Smooth muscle cell (in vitro differentiated cells): ENCODE measurements around the gene ANOS1. TPM values are rescaled to one million over a fixed set of nuclear protein-coding genes. Genes with fewer than 3 reads are reported as not detected.

Source experiments
- DNase-seq: peaks from one replicate; lab custom pipeline; 2025; ENCODE audit not compliant: unreplicated experiment; lab: John Stamatoyannopoulos, UW
- H2AFZ ChIP-seq: fragments of 200-600 bp; sonication (generic); 2 replicates; pipeline ENCODE4 v1.6.0; 2016; ENCODE audit warnings: antibody characterized with exemption, low read depth, mild to moderate bottlenecking
- H3F3A ChIP-seq: fragments of 200-600 bp; sonication (generic); 2 replicates; pipeline ENCODE4 v1.6.0; 2017; ENCODE audit warnings: antibody characterized with exemption, low read depth
- H3K27ac ChIP-seq: fragments of 200-600 bp; sonication (generic); 2 replicates; pipeline ENCODE4 v1.5.1; 2016; ENCODE audit warnings: low read depth, mild to moderate bottlenecking
- H3K27me3 ChIP-seq: fragments of 200-600 bp; sonication (generic); 2 replicates; pipeline ENCODE4 v1.6.1; 2016; ENCODE audit warnings: low read depth, mild to moderate bottlenecking
- H3K36me3 ChIP-seq: fragments of 200-600 bp; sonication (generic); 2 replicates; pipeline ENCODE4 v1.5.1; 2016; ENCODE audit warnings: low read depth
- H3K4me1 ChIP-seq: fragments of 200-600 bp; sonication (generic); 2 replicates; pipeline ENCODE4 v1.5.1; 2016; ENCODE audit warnings: low read depth
- H3K4me2 ChIP-seq: fragments of 200-600 bp; sonication (generic); 2 replicates; pipeline ENCODE4 v1.6.0; 2016; ENCODE audit warnings: mild to moderate bottlenecking
- H3K4me3 ChIP-seq: fragments of 200-600 bp; sonication (generic); 2 replicates; pipeline ENCODE4 v1.5.1; 2016; ENCODE audit warnings: mild to moderate bottlenecking
- H3K79me2 ChIP-seq: fragments of 200-600 bp; sonication (generic); 2 replicates; pipeline ENCODE4 v1.6.0; 2016; ENCODE audit warnings: low read depth, mild to moderate bottlenecking
- H3K9ac ChIP-seq: fragments of 200-600 bp; sonication (generic); 2 replicates; pipeline ENCODE4 v1.6.0; 2016; ENCODE audit warnings: low read depth
- H3K9me3 ChIP-seq: fragments of 200-600 bp; sonication (generic); replicated peaks from 2 replicates; pipeline ENCODE4 v1.5.1; 2016; ENCODE audit warnings: low read depth
- H4K20me1 ChIP-seq: fragments of 200-600 bp; sonication (generic); 2 replicates; pipeline ENCODE4 v1.6.0; 2016; ENCODE audit warnings: low read depth
- CTCF ChIP-seq: fragments of 200-600 bp; sonication (generic); IDR thresholded peaks from 2 replicates; pipeline ENCODE4 v1.5.1; 2017; ENCODE audit warnings: borderline replicate concordance, mild to moderate bottlenecking, antibody characterized with exemption; ENCODE audit not compliant: insufficient read depth, poor library complexity, severe bottlenecking
- WGBS: methylation state at CpG from one replicate; pipeline ENCODE4 v1.1.7; 2016; ENCODE audit warnings: low lambda C conversion rate; 5-methylcytosine and 5-hydroxymethylcytosine counted together
- polyA plus RNA-seq: library from polyadenylated mRNA; unstranded; fragments of >200 nt; fragmentation: Nextera tagmentation; extraction: Ambion mirVana; gene quantifications from 2 replicates; pipeline ENCODE4 v1.2.1, GENCODE V29; 2016
- total RNA-seq: library from RNA; depleted of rRNA; stranded (reverse); fragments of >200 nt; gene quantifications from 2 replicates; pipeline ENCODE4 v1.2.3, GENCODE V29; 2014

ANOS1 gene
- total and polyA plus RNA-seq, 2 experiments from 2014 or later, result 29.9 to 73.9 TPM

DNA sequence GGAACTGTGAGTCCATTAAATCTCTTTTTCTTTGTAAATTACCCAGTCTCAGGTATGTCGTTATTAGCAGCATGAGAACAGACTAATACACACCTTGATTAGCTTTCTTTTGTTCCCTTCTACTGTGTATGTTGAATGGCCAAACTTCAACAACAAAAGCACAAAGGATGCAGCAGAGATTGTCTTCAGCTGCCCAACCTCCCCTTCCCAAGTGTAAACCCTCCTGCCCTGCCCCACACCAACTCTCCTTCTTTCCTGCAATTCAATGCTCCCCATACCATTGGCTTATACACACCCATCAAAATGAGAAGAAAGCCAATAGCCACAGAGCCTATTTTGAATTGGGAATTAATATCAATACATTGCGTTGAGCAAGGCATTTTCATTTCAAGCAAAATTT lies 27.8 kb downstream of the ANOS1 start:
- Histone ChIP-seq H3K27ac (no peak overlapping the region), H3K4me3 (no peak overlapping the region), H4K20me1 (peaks cover 5% of the 10 kb centered on the region), H3K9me3 (peaks cover under 1% of the 10 kb centered on the region), H3K27me3 (no peaks in the 10 kb centered on the region), H3K79me2 (no peaks in the 10 kb centered on the region), H3F3A (no peaks in the 10 kb centered on the region), H3K36me3 (no peaks in the 10 kb centered on the region), H3K9ac (no peak overlapping the region), H3K4me2 (no peak overlapping the region), H2AFZ (no peak overlapping the region), H3K4me1 (no peaks in the 10 kb centered on the region)
- TF ChIP-seq CTCF, result no peak
- no peak for DNase-seq
- WGBS, result 58% methylated on average over 2 of the region's 2 CpGs

- Histone ChIP-seq H3F3A (no peaks in the 10 kb centered on the region), H3K4me3 (no peak overlapping the region), H3K79me2 (no peaks in the 10 kb centered on the region), H2AFZ (no peak overlapping the region), H3K4me1 (peaks cover 6% of the 10 kb centered on the region), H3K27ac (no peak overlapping the region), H3K9me3 (no peaks in the 10 kb centered on the region), H4K20me1 (no peaks in the 10 kb centered on the region), H3K9ac (no peak overlapping the region), H3K27me3 (no peaks in the 10 kb centered on the region), H3K4me2 (no peak overlapping the region), H3K36me3 (no peaks in the 10 kb centered on the region)
- DNase-seq, result no peak
- 88% methylated on average over 1 of the region's 1 CpG for WGBS
- no peak for TF ChIP-seq CTCF
Observed at GRCh38 chrX:8692871-8693270, 39.1 kb downstream of the ANOS1 start.

- no peak for DNase-seq
Observed at GRCh38 chrX:8689473-8689872, 42.5 kb downstream of the ANOS1 start.

More at GRCh38 chrX:8689473-8689872, 42.5 kb downstream of the ANOS1 start:
- Histone ChIP-seq H3K27me3 (no peaks in the 10 kb centered on the region), H3F3A (no peaks in the 10 kb centered on the region), H3K9ac (no peak overlapping the region), H2AFZ (no peak overlapping the region), H3K36me3 (no peaks in the 10 kb centered on the region), H3K9me3 (no peaks in the 10 kb centered on the region), H3K27ac (no peak overlapping the region), H3K79me2 (no peaks in the 10 kb centered on the region), H3K4me2 (no peak overlapping the region), H4K20me1 (no peaks in the 10 kb centered on the region), H3K4me1 (peaks cover 18% of the 10 kb centered on the region), H3K4me3 (no peak overlapping the region)
- WGBS, result 72% methylated on average over 3 of the region's 3 CpGs
- no peak for TF ChIP-seq CTCF
